BJ (cell line): ENCODE measurements around the gene MAP2K1. TPM values are rescaled to one million over a fixed set of nuclear protein-coding genes. Genes with fewer than 3 reads are reported as not detected.

Experiments used
- CTCF ChIA-PET: fragments of 350-600 bp; formaldehyde crosslinking; extraction: SDS; loops from one replicate; lab custom pipeline; 2021; ENCODE audit warnings: antibody characterized with exemption, inconsistent platforms; lab: Yijun Ruan, JAX
- POLR2A ChIA-PET: fragments of 300-600 bp; sonication (Branson Sonifier 250); formaldehyde crosslinking; extraction: SDS; loops from one replicate; lab custom pipeline; 2021; ENCODE audit warnings: antibody characterized with exemption; lab: Charles Lee
- DNase-seq: peaks from one replicate; pipeline ENCODE4 v3.0.0-alpha.2; 2011; ENCODE audit warnings: low read depth
- H3K27me3 ChIP-seq: 2 replicates; pipeline ENCODE4 v1.6.0; 2011; ENCODE audit warnings: low read length; ENCODE audit not compliant: control insufficient read depth, insufficient read depth
- H3K36me3 ChIP-seq: 2 replicates; pipeline ENCODE4 v1.5.1; 2011; ENCODE audit warnings: low read length; ENCODE audit not compliant: control insufficient read depth, insufficient read depth
- H3K4me3 ChIP-seq: 2 replicates; pipeline ENCODE4 v1.5.1; 2011; ENCODE audit warnings: low read depth, mild to moderate bottlenecking, control low read depth, low read length
- polyA plus RNA-seq: library from polyadenylated mRNA; depleted of rRNA; stranded (reverse); fragments of >200 nt; gene quantifications from 2 replicates; pipeline ENCODE4 v1.2.3, GENCODE V29; 2011
- TF ChIP-seq, protein P1 (sequence below): IDR thresholded peaks from 2 replicates; pipeline ENCODE4 v1.5.1; 2011; ENCODE audit warnings: low read depth, mild to moderate bottlenecking, control low read depth, inconsistent platforms, low read length, moderate library complexity; ENCODE audit not compliant: insufficient read depth

MAP2K1 gene
- polyA plus RNA-seq, 1 experiment: 19.0 TPM

DNA sequence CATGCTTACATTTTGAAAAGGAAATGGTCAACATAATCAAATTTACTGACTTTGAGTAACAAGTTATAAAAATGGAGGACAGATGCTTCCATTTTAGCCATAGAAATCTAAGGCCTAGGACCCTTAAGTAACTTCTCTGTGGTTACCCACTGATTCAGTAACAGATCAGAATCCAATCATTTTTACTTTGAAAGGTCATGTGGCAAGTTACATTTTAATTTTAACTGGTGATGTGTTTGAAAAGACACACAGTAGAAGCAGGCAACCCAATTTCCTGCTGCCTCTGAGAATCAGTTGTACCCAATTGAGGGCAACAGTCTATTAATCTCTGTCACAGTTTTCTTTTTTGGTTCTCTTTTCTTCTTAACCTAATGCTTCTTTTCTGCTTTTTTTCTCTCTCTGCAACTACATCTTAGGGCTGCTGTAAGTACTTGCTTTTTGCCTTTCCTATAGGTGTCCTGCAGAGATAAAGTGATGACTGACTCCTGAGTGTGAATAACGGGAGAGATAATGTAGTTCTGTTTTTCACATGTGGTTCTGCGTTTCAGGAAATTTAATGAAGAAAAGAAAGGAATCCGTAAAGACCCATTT, 121.7 kb downstream of the MAP2K1 start:
- Histone ChIP-seq H3K36me3 (no peaks in the 10 kb centered on the region), H3K4me3 (no peak overlapping the region), H3K27me3 (no peaks in the 10 kb centered on the region)
- no peak for DNase-seq
- TF ChIP-seq, protein P1, sequence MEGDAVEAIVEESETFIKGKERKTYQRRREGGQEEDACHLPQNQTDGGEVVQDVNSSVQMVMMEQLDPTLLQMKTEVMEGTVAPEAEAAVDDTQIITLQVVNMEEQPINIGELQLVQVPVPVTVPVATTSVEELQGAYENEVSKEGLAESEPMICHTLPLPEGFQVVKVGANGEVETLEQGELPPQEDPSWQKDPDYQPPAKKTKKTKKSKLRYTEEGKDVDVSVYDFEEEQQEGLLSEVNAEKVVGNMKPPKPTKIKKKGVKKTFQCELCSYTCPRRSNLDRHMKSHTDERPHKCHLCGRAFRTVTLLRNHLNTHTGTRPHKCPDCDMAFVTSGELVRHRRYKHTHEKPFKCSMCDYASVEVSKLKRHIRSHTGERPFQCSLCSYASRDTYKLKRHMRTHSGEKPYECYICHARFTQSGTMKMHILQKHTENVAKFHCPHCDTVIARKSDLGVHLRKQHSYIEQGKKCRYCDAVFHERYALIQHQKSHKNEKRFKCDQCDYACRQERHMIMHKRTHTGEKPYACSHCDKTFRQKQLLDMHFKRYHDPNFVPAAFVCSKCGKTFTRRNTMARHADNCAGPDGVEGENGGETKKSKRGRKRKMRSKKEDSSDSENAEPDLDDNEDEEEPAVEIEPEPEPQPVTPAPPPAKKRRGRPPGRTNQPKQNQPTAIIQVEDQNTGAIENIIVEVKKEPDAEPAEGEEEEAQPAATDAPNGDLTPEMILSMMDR: no peak
- POLR2A ChIA-PET: no interaction called here
- CTCF ChIA-PET: interaction anchor here (2.4 kb wide), 1 partner anchor 11 kb away, joined by 13 read pairs; the partner anchor contains the start of gene SNAPC5

DNA sequence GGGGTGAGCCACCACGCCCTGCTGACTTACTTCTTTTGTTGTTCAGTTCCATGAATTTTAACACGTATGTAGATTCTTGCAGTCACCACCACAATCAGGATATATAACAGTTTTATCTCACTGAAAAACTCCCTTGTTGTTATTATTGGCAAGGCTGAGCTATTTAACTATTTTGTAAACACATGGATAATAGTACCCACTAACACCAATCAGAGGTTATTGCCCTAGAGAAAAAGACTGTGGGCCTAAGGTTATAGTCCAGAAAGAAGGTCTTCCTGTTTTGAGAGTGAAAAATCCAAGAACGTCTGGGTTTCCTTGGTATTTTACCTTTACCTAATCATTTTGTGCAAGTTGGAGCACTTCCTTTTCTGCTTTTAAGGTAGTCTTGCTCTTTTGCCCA, 127.9 kb downstream of the MAP2K1 start:
- ChIA-PET CTCF (interaction anchor here (0.6 to 1.5 kb wide), 3 partner anchors 16 to 337 kb away, joined by 3 read pairs; no protein-coding TSS in a partner anchor), POLR2A (no interaction called here)
- Histone ChIP-seq H3K27me3 (no peaks in the 10 kb centered on the region), H3K36me3 (peaks cover 2% of the 10 kb centered on the region; the same call in 1 of the 2 replicates), H3K4me3 (no peak overlapping the region)
- DNase-seq: no peak
- TF ChIP-seq, protein P1: no peak

DNA sequence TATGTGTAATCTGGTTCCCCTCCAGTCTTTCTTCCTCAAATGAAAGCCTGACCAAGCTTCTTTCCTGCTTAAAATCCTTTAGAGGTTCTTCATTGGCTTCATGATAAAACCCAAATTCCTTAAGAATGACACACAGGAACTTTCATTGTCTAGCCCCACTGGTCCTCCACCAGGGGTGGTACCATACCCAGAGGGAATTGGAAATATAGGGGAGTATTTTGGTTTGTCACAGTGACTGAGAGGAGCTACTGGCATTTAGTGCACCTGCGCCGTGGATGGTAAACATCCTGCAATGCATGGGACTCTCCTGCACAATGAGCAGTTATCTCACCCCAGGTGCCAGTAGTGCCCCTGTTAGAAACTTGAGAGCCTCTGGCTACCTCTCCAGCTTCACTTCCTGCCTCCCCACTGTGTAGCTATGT, 129.2 kb downstream of the MAP2K1 start:
- Histone ChIP-seq H3K27me3 (no peaks in the 10 kb centered on the region), H3K4me3 (no peak overlapping the region), H3K36me3 (peaks cover 2% of the 10 kb centered on the region; the same call in 1 of the 2 replicates)
- CTCF ChIA-PET: interaction anchor here (1.5 kb wide), 1 partner anchor 14 kb away, joined by 3 read pairs; no protein-coding TSS in a partner anchor
- TF ChIP-seq, protein P1: no peak
- no peak for DNase-seq
- POLR2A ChIA-PET: no interaction called here

DNA sequence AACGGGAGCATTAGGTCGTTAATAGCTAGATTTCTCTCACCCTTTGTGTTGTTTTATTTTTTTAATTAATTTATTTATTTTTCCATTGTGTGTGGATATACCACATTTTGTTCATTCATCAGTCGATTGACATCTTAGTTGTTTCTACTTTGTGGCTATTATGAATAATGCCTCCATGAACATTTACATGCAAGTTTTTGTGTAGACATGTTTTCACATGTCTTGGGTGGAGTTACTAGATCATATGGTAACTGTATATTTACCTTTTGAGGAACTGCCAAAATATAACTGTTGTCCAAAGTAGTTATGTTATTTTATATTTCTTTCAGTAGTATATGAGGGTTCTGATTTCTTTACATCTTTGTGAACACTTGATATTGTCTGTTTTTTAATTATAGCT, 137.2 kb downstream of the MAP2K1 start:
- H3K36me3 ChIP-seq: no peaks in the 10 kb centered on the region
- ChIA-PET POLR2A (no interaction called here), CTCF (interaction anchor here (1.1 kb wide), 1 partner anchor 43 kb away, joined by 3 read pairs; no protein-coding TSS in a partner anchor)
- H3K4me3 ChIP-seq: no peak overlapping the region
- H3K27me3 ChIP-seq: no peaks in the 10 kb centered on the region
- no peak for DNase-seq
- TF ChIP-seq, protein P1: no peak

DNA sequence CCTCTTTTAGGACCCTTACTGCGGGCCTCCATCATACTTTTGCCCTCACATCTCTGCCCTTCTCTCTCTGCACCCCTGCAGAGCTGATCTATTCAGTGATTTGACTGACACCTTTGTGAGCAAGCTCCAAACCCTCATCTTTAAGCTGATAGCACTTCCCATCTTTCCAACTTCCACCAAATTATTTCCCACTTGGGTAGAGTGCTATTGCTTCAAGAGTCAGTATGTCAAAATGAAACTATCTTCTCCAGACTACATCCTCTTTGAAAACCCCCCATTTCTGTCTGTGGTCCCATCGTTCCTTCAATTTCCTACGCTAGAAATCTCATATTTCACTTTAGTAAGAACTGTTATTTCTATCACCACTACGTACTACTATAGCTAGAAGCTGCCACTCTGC, 138.1 kb downstream of the MAP2K1 start:
- Histone ChIP-seq H3K36me3 (no peaks in the 10 kb centered on the region), H3K27me3 (no peaks in the 10 kb centered on the region), H3K4me3 (no peak overlapping the region)
- POLR2A ChIA-PET: no interaction called here
- no peak for DNase-seq
- CTCF ChIA-PET: interaction anchor here (1.1 kb wide), 1 partner anchor 42 kb away, joined by 3 read pairs; no protein-coding TSS in a partner anchor
- TF ChIP-seq, protein P1: no peak
